Measurements from ENCODE around the gene OR9A2. TPM values are rescaled to one million over a fixed set of nuclear protein-coding genes. Genes with fewer than 3 reads are reported as not detected.

The OR9A2 gene, protein sequence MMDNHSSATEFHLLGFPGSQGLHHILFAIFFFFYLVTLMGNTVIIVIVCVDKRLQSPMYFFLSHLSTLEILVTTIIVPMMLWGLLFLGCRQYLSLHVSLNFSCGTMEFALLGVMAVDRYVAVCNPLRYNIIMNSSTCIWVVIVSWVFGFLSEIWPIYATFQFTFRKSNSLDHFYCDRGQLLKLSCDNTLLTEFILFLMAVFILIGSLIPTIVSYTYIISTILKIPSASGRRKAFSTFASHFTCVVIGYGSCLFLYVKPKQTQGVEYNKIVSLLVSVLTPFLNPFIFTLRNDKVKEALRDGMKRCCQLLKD
- total RNA-seq = not detected

DNA sequence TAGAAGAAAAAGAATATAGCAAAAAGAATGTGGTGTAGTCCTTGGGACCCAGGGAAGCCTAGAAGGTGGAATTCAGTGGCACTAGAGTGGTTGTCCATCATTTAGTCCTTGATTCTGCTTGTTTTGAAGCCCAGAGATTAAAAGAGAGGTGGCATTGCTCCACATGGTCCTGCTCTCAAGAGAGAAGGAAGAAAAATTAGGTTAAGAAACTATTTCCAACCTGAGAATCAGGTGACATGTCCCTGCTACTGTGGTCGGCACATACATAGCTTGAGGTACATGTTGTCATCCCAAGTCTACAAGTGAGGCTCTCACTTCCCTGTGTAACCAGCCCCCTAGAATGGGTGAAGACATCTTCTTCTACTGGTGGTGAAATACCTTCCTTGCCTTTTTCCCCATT, at the start of gene OR9A2:
TSS of gene OR9A2 (minus strand) at position 101 of the 400 bp plus-strand sequence. CDS start at position 101, 0 bp downstream.
- intact Hi-C loops (cut with DNase I) = no loop called here
- TF ChIP-seq POLR2A (IDR thresholded peaks at IDR 0.05) = no peak
- TF ChIP-seq, protein P1, sequence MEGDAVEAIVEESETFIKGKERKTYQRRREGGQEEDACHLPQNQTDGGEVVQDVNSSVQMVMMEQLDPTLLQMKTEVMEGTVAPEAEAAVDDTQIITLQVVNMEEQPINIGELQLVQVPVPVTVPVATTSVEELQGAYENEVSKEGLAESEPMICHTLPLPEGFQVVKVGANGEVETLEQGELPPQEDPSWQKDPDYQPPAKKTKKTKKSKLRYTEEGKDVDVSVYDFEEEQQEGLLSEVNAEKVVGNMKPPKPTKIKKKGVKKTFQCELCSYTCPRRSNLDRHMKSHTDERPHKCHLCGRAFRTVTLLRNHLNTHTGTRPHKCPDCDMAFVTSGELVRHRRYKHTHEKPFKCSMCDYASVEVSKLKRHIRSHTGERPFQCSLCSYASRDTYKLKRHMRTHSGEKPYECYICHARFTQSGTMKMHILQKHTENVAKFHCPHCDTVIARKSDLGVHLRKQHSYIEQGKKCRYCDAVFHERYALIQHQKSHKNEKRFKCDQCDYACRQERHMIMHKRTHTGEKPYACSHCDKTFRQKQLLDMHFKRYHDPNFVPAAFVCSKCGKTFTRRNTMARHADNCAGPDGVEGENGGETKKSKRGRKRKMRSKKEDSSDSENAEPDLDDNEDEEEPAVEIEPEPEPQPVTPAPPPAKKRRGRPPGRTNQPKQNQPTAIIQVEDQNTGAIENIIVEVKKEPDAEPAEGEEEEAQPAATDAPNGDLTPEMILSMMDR (IDR thresholded peaks at IDR 0.05) = no peak
- Histone ChIP-seq H3K9me3 (no peaks in the 10 kb centered on the region), H3K27ac (no peak within 1 kb of the TSS), H3K36me3 (replicated peaks in 1 of 2; ENCODE audit: insufficient read depth in 1 of 2, low read depth in 2 of 2) (no peaks in the 10 kb centered on the region), H3K27me3 (no peaks in the 10 kb centered on the region), H3K4me1 (no peaks in the 10 kb centered on the region), H3K4me3 (no peak within 1 kb of the TSS)
- DNase-seq (no peak), ATAC-seq (no peak)
- WGBS, 2 donors = 87 to 89% methylated on average over 1 of the region's 1 CpG

DNA sequence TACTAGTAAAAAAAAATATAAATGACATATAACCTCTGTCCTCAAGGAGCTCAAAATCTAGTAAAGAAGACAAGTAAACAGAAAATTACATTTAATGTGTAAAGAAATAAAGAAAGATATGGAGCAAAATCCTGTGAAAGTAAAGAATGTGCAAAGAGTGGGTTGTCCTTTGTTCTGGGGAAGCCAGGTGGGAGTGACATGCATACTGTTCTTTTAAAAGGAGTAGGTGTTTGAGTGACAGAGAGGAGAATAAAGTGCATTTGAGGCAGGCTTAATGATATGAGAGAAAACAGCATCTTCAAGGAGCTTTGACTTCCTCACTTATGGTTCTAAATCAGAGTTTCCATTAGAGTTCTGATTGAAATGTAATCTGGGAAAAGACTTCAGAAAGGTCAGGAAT, 47.2 kb upstream of the OR9A2 start:
- intact Hi-C loops (cut with DNase I) = no loop called here
- Histone ChIP-seq H3K4me3 (no peak overlapping the region), H3K9me3 (no peaks in the 10 kb centered on the region), H3K27ac (no peak overlapping the region), H3K27me3 (no peaks in the 10 kb centered on the region), H3K4me1 (no peaks in the 10 kb centered on the region), H3K36me3 (replicated peaks in 1 of 2; ENCODE audit: insufficient read depth in 1 of 2, low read depth in 2 of 2) (no peaks in the 10 kb centered on the region)
- DNase-seq = no peak
- no peak for ATAC-seq
- TF ChIP-seq, protein P1 (IDR thresholded peaks at IDR 0.05) = no peak
- TF ChIP-seq POLR2A (IDR thresholded peaks at IDR 0.05) = no peak

DNA sequence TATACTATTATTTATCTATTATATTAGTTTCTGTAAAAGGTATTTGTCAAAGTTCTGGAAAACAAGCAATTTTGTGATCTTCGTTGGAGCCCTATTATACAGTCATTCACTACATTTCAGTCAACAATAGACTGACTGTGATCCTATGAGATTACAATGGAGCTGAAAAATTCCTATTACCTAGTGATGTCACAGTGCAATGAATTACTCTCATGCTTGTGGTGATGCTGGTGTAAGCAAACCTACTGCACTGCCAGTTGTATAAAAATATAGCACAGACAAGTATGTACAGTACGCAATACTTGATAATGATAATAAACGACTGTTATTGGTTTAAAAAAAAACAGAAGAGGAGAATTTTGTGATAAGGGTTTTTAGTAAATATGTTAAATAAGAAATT, 46.6 kb upstream of the OR9A2 start:
- DNase-seq (no peak), ATAC-seq (no peak)
- Histone ChIP-seq H3K4me3 (no peak overlapping the region), H3K9me3 (no peaks in the 10 kb centered on the region), H3K4me1 (no peaks in the 10 kb centered on the region), H3K36me3 (replicated peaks in 1 of 2; ENCODE audit: insufficient read depth in 1 of 2, low read depth in 2 of 2) (no peaks in the 10 kb centered on the region), H3K27me3 (no peaks in the 10 kb centered on the region), H3K27ac (no peak overlapping the region)
- no peak for TF ChIP-seq POLR2A (IDR thresholded peaks at IDR 0.05)
- TF ChIP-seq, protein P1 (IDR thresholded peaks at IDR 0.05) = no peak
- intact Hi-C loops (cut with DNase I) = no loop called here
- WGBS, 2 donors = 46 to 62% methylated on average over 3 of the region's 3 CpGs

DNA sequence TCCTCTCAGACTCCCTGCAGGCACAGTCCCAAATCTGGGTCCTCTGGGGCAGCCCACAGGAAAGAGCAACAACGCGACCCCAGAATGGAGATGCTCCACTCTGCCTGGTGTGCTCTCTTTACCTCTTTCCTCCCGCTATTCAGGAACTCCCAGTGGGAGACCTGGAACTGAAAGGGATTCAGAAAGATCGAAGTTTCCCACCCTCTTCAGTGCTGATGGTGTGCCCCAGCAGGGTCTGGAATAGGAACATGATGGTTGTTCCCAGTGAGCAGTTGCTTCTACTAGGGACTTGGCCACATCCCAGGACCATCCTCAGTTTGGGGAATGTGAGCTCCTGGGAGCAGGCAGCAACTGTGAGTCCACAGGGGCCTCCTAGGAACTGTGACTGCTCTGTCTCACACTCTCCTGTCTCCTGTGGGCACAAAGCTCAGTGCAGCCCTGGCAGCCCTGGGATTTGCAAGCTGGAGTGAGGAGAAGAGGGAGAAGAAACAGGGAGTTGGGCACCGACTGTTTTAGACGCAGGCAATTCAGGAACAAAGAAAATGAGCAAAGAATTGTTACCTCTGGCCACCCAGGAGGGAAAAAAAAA, 43.1 kb upstream of the OR9A2 start:
- intact Hi-C loops (cut with DNase I) = no loop called here
- Histone ChIP-seq H3K4me1 (no peaks in the 10 kb centered on the region), H3K9me3 (no peaks in the 10 kb centered on the region), H3K27ac (no peak overlapping the region), H3K36me3 (replicated peaks in 1 of 2; ENCODE audit: insufficient read depth in 1 of 2, low read depth in 2 of 2) (no peaks in the 10 kb centered on the region), H3K4me3 (no peak overlapping the region), H3K27me3 (no peaks in the 10 kb centered on the region)
- DNase-seq (no peak), ATAC-seq (no peak)
- WGBS, 2 donors = 53 to 62% methylated on average over 4 to 6 of the region's 6 CpGs
- no peak for TF ChIP-seq POLR2A (IDR thresholded peaks at IDR 0.05)
- TF ChIP-seq, protein P1 (IDR thresholded peaks at IDR 0.05) = no peak

DNA sequence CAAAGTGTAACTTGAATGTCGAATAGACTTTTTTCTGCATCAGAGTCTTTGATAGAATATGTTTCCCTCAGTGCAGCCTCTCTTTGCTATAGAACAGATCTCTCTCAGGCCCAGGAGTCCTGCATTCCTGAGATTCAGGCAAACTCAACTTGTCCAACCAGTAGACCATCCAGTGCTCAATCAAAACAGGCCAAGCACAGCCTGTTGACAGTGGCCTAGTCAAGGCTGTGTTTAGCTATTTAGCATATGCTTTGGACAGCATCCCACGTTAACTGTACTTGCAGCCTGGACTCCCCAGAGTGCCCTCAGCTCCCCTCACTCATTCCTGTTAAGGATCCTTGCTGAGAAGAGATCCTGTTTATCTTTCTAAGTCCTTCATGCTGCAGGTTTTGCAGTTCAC, 41.5 kb upstream of the OR9A2 start:
- no peak overlapping the region for H3K4me3 ChIP-seq
- H3K4me1 ChIP-seq = no peaks in the 10 kb centered on the region
- no peaks in the 10 kb centered on the region for H3K27me3 ChIP-seq
- intact Hi-C loops (cut with DNase I) = no loop called here
- DNase-seq = no peak
- 68 to 89% methylated on average over 2 of the region's 2 CpGs for WGBS, 2 donors
- H3K27ac ChIP-seq = no peak overlapping the region
- ATAC-seq = no peak
- no peaks in the 10 kb centered on the region for H3K9me3 ChIP-seq
- no peaks in the 10 kb centered on the region for H3K36me3 ChIP-seq (replicated peaks in 1 of 2; ENCODE audit: insufficient read depth in 1 of 2, low read depth in 2 of 2)
- TF ChIP-seq, protein P1 (IDR thresholded peaks at IDR 0.05) = no peak
- no peak for TF ChIP-seq POLR2A (IDR thresholded peaks at IDR 0.05)

All from body of pancreas (tissue), 4 donors.